ENCODE measurements around the gene NAA15.
"Not testable (repeated sequence)": the region's sequence is repeated elsewhere in the genome, so short reads cannot be mapped to it uniquely, and the experiment has no call there.

NAA15 gene

DNA sequence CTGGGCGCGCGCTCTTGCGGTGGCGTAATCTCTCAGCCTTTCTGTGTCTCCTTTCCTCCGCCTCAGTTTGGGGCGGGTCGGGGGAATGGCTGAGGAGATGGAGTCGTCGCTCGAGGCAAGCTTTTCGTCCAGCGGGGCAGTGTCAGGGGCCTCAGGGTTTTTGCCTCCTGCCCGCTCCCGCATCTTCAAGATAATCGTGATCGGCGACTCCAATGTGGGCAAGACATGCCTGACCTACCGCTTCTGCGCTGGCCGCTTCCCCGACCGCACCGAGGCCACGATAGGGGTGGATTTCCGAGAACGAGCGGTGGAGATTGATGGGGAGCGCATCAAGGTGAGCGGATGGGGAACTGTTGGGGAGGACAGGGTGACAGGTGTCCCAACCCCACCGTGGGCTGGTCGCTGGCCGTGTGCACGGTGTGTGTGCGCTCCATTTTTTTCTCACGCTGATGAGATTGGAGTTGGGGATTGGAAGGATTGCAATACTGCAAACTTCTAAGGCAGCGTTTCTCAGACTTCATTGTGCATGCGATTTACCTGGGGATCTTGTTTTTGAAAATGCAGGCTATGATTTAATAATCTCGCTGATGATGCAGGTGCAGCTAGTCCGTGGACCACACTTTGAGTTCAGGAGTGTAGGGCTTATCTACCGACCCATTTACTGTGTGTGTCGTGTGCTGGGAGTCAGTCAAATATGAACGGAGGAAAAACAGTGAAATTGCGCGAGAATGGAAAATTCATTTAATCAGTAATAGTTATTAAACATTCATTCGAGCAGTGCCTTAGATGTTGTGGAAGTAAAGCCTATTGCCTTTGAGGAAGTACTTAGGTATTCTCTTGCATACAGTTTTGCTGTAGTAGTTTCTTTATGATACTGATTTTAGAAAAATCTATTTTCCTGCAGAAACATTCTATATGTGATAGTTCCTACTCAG lies 153.1 kb downstream of the NAA15 start, which contains the start of gene RAB33B:
Gene RAB33B, plus strand, starts transcription at position 11 of the 935 bp plus-strand sequence. Its CDS starts 75 bp downstream, at position 86.
- DNase-seq: no peak

DNA sequence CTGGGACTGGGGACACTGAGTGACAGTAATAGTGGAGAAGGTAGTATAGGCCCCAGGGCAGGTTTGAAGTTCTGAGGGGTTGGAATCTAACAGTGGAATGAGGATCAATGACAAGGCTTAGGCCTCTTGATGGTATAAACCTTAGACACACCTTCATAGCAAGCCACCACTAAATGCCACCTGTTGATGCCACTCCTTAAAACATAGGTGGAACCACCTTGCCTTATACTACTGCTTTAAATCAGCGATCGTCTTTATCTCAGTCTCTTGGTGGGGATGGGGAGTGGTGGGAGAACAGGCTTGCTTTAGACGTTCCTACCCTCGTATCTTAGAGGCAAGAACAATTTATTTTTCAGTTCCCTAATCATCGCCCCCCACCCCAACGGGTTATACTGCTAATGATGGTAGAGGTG lies 153.8 kb downstream of the NAA15 start:
- DNase-seq: no peak

DNA sequence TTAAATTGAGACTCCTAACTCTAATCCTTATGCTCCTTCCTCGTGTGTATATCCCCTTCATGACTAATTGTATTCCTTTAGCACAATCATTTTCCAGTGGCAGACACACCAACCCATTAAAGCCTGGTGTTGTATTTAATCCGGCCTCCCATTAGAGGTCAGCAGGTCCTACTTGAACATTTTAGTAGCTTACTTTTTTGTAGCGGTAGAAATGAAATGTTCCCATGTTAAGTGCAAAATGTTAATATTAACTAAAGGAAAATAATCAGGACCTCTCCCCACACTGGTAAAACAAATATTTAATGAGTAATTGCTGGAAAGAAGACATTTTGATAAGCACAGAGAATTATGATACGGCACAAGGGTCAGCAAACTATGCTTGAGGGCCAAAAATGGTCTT lies 156.0 kb downstream of the NAA15 start:
- no peak for DNase-seq

DNA sequence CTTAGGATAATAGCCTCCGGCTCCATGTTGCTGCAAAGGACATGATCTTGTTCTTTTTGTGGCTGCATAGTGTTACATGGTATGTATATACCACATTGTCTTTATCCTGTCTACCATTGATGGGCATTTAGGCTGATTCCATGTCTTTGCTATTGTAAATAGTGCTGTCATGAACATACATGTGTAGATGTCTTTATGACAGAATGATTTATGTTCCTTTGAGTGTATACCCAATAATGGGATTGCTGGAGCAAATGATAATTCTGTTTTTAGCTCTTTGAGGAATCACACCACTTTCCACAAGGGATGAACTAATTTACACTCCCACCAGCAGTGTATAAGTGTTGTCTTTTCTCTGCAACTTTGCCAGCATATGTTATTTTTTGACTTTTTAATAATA lies 157.2 kb downstream of the NAA15 start:
- no peak for DNase-seq

DNA sequence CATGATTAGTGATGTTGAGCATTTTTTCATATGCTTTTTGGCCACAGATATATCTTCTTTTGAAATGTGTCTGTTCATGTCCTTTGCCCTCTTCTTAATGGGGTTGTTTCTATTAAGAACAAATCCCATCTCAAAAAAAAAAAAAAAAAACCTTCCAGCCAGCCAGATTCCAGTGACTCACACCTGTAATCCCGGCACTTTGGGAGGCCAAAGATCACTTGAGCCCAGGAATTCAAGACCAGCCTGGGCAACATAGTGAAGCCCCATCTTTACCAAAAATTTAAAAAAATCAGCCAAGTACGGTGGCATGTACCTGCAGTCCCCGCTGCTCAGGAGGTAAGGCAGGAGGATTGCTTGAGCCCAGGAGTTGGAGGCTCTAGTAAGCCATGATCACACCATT lies 157.7 kb downstream of the NAA15 start:
- no peak for DNase-seq

DNA sequence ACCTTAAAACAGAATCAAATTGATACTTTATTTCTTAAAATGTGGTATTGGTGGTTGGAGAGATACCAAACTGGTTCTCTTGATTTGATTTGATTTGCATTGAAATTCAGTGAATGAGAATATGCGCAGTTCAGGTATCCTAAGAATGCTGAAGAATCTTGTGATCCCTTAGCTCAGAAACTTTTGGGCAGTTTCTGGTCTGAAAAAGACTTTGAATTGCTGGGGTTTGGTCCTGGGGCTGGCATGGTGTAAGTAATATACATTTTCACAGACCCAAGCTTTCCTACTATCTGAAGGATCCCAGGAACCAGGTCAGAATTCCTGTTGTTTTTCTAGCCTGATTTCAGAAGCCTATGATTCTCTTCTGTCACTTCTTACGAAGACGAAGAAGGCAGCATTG lies 159.3 kb downstream of the NAA15 start:
- DNase-seq: no peak

DNA sequence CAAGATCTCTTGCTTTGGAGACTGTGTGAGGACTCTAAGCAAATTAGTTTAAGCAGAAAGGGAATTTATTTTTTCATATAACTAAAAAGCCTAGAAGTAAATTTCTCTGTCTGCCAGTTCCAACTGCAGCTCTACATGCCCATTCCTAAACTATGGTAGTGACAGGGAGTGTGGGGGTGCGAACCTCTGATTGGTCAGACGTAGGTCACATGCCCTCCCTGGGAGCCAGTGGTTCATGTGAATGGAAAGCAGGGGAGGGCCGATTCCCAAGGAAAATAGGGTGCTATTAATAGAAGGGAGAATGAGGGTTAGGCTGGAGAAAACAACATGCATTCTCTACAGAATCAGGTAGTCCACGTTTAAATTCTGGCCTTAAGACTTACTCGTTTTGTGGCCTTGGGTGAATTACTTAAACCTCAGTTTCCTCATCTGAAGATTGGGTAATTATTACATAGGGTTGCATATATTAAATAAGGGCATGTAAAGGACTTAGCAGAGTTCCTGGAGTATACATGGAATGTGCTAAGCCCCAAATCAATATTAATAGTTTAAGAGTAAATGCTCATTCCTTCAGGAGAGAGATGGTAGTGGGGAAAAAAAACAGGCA lies 159.8 kb downstream of the NAA15 start:
- DNase-seq: no peak

DNA sequence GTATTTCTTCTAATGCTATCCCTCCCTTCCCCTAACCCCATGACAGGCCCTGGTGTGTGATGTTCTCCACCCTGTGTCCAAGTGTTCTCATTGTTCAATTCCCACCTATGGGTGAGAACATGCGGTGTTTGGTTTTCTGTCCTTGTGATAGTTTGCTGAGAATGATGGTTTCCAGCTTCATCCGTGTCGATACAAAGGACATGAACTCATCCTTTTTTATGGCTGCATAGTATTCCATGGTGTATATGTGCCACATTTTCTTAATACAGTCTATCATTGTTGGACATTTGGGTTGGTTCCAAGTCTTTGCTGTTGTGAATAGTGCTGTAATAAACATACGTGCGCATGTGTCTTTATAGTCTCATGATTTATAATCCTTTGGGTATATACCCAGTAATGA lies 163.2 kb downstream of the NAA15 start:
- not testable (repeated sequence) for DNase-seq

DNA sequence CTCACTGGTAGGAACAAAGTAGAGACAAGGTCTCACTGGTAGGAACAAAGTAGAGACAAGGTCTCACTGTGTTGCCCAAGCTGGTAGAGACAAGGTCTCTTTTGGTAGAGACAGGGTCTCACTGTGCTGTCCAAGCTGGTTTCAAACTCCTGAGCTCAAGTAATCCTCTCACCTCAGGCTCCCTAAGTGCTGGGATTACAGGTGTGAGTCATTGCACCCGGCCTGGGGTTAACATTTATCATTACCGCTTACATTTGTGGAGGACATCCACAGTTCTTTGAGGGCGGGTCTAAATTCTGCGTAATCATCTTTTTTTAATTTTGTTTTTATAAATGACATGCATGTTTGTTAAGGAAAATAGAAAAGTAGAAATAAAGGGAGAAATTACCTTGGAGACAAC lies 164.6 kb downstream of the NAA15 start:
- no peak for DNase-seq

DNA sequence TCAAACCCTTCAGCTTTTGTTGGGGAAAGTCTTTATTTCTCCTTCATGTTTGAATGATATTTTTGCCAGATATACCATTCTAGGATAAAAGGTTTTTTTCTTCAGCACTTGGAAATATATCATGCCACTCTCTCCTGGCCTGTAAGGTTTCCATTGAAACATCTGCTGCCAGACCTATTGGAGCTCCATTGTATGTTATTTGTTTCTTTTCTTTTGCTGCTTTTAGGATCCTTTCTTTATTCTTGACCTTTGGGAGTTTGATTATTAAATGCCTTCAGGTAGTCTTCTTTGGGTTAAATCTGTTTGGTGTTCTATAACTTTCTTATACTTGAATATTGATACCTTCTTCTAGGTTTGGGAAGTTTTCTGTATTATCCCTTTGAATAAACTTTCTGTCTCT lies 167.5 kb downstream of the NAA15 start:
- DNase-seq: not testable (repeated sequence)

DNA sequence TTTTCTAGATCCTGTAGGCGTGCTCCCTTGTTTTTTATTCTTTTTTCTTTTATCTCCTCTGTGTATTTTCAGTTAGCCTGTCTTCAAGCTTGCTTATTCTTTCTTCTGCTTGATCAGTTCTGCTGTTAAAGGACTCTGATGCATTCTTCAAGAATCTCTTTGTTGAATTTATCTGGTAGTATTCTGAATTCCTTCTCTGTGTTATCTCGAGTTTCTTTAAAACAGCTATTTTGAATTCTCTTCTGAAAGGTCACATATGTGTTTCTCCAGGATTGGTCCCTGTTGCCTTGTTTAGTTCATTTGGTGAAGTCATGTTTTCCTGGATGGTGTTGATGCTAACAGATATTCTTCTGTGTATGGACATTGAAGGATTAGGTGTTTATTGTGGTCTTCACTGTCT lies 167.9 kb downstream of the NAA15 start:
- DNase-seq: no peak
